Stimulated activated CD8-positive, alpha-beta memory T cell treated with anti-CD3 and anti-CD28 coated beads, Interleukin-4, amount 100 ng/mL, for 48 hours (primary cell): ENCODE data around the gene ZCCHC24.

Source experiments
- DNase-seq: peaks from one replicate; pipeline ENCODE4 v3.0.0-alpha.2; 2020

The ZCCHC24 gene

DNA sequence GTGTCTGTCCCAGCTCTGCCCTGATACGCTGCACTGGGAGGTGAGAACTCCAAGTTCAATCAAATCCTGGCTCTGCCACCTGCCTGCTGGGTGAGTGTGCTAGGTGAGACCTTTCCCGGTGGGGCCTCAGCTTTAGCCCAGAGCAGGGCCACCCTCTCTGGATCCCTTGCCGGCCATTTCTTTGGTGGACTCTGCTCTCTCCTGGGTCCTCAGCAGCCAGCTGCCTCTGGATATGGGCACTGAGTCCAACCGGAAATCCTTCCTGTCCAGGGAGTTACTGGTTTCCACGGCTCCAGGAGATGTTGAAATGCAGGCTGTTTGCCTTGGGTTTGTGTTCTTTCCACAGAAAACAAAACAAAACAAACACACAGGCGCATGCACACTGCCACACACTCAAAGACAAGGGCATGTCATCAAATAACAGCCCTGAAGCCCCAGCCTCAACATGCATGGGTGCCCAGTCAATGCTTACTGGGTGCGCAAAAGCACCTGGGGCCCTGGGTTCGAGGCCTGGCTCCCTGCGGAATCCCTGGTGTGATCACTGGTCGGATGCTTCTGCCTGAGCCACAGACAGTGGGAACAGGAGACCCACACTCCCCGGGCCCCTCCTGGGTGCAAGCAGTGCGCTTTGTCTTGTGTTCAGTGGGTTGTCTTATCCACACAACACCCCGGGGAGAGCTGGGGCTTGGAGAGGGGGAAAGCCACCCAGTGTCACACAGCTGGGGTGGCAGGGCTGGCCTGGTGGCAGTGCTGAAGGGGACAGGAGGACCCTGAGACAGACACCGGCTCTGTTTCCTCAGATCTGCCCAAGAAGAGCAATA lies 65.1 kb downstream of the ZCCHC24 start:
- DNase-seq = no peak

GRCh38 chr10:79379512-79380124 lies 65.8 kb downstream of the ZCCHC24 start:
- DNase-seq = no peak

DNA sequence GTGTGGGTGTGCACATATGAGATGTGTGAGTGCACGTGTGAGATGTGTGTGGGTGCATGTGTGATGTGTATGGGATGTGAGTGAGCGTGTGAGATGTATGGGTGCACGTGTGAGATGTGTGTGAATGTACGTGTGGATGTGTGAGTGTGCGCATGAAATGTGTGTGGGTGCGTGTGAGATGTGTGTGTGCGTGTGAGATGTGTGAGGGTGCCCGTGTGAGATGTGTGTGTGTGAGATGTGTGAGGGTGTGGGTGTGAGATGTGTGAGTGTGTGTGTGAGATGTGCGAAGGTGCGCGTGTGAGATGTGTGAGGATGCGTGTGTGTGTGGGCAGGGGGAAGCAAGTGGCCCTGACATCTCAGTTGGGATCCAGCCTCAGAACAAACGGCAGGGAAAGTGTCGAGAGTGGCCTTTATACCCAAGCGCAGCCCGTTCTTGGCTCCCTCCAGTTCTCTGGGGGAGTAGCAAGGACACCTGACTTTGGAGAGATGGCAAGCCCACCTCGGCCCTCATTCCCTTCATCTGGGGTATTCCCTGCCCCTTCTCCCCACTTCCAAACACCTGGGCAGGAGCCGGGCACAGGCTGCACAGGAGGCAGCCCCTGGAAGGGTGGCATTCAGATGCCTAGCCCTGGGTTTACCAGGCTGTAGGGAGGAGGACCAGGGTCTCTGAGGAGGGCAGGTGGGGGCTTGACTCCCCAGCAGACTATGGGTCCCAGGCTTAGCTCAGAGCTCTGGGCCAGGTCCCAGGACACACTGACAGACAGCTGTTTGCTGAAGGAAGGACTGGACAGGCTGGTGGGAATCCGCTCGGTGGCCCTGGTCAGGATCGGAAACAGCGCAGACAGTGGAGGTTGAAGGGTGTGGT lies 66.5 kb downstream of the ZCCHC24 start:
- no peak for DNase-seq

DNA sequence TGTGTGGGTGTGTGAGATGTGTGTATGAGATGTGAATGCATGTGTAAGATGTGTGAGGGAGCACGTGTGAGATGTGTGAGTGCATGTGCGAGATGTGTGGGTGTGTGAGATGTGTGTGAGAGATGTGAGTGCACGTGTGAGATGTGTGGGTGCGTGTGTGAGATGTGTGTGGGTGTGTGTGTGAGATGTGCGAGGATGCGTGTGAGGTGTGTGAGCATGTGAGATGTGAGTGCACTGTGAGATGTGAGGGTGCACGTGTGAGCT lies 67.1 kb downstream of the ZCCHC24 start:
- no peak for DNase-seq

DNA sequence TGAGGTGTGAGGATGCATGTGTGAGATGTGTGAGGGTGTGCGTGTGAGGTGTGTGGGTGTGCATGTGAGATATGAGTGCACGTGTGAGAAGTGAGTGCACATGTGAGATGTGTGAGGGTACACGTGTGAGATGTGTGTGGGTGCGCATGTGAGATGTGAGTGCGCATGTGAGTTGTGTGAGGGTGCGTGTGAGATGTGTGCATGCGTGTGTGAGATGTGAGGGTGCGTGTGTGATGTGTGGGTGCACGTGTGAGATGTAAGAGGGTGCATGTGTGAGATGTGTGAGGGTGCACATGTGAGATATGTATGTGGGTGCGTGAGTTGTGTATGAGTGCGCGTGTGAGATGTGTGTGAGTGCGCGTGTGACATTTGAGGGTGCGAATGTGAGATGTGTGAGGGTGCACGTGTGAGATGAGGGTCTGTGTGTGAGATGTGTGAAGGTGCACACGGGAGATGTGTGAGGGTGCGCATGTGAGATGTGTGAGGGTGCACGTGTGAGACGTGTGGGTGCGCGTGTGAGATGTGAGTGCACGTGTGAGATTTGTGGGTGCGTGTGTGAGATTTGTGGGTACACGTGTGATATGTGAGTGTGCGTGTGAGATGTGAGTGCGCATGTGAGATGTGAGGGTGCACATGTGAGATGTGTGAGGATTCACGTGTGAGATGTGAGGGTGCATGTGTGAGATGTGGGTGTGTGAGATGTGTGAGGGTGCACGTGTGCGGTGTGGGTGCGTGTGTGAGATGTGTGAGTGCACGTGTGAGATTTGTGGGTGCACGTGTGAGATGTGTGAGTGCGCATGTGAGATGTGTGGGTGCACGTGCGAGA lies 67.7 kb downstream of the ZCCHC24 start:
- DNase-seq = no peak

DNA sequence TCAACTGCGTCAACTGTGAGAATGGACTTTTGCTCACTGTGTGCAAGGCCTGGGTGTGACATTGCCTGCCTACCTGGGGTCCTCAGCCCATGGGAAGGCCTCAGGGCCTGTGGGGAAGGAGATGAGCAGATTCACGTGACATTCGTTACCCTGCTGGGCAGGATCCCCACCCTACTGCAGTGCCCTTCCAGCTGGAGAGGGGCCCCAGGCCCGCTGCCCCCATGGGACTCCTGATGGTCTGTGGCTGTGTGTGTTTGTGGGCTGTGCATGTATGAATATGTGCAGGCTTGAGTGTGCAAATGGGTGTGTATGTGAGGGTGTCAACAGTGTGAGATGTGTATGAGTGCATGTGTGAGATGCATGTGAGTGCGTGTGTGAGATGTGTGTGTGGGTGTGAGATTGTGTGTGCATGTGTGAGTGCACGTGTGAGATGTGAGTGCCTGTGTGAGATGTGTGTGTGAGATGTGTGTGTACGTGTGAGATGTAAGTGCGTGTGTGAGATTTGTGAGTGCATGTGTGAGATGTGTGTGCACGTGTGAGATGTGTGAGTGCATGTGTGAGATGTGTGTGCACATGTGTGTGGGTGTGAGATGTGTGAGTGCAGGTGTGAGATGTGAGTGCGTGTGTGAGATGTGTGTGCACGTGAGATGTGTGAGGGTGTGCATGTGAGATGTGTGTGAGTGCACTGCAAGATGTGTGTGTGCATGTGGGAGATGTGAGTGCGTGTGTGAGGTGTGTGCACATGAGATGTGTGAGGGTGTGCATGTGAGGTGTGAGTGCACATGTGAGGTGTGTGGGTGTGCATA lies 68.5 kb downstream of the ZCCHC24 start:
- DNase-seq = no peak

GRCh38 chr10:79376078-79376628 lies 69.3 kb downstream of the ZCCHC24 start:
- no peak for DNase-seq

DNA sequence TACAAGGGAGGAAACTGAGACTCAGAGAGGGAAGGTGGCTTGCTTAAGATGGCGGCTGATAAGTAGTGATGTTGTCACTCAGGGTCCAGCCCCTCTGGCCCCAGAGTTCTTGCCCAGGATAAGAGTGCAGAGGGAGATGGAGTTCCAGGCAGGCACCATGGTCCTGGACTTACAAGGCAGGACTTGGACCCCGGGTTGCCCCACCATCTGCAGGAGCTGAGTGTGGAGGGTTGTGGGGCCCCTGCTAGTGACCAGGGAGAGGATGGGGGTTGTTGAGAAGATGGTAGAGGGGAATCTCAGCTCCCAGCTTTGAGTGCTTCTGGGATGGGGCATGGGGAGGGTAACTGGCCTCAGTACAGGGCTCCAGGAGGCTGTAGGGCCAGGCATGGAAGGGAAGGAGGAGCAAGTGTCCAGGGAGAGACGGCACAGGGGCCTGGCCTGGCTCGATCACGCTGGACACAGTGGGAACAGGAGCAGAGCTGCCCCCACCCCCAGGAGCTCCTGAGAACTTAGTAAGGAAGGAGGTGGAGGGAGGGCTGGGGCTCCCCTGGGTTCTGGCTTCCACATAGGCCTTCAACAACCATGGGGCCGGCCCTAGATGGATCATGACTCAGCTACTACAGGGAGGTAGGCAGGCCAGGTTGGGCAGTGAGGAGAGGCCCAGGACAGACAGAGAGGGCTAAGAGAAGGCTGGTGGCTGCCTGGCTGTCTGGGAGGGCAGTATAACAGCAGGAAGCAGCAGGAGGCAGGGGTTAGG lies 69.9 kb downstream of the ZCCHC24 start:
- DNase-seq = no peak

DNA sequence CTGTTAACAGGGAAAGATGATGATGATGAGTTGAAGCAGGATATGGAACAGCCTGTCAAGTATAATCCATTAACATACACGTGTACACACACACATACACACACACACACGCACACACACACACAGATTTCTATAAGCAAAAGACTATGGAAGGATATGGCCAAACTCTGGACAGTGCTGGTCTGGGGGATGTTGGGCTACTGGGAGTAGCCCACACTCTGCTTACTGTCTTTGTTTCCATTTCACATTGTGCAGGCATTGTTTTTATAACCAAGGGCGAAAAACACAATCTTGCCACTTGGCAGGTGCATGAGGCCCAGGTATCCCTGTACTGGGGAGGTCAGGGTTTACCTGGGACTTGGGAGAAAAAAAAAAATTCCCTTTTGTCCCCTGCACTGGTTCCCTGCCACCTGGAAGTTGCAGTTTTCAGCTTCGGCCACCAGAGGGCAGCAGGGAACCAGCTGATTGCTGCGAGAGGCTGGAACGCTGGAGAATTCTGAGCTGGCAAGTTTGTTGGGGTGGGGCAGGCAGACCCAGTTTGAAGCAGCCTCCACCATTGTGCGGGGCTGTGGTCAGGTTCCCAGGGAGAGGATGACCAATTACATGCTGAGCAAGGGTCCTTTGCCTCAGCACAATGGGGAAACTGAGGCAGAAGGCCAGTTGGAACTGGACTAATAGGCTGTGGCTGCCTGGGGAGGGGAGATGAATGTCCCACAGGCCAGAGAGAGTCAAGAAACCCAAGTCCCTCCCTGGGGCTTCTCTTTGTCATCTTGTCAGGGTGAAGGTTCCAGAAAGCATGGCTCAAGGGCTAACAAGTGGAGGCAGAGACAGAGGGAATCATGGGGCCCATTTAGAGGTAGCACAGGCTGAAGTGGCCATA lies 70.9 kb downstream of the ZCCHC24 start:
- DNase-seq = peak; percentile 88

DNA sequence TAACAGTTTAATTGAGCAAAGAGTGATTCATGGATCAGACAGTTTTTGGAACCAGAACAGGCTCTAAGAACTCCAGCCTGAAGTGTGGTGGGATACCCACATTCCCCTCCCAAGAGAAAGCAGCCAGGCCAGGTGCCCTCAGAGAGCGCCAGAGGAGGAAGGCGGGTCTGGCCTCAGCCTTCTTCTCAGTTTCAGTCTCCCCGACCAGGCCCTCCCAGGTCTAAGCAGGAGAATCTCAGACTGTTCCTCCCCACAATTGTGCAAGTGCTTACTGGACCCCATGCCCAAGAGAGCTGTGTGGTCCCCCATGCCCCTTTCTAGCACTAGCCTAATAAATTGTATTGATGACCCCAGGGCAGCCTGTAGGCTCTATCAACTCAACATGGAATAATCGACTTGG lies 72.6 kb downstream of the ZCCHC24 start:
- DNase-seq = no peak

- no peak for DNase-seq
Observed at GRCh38 chr10:79367426-79368189, 77.8 kb downstream of the ZCCHC24 start.

- DNase-seq = no peak
Observed at GRCh38 chr10:79361726-79362397, 83.6 kb downstream of the ZCCHC24 start.

DNA sequence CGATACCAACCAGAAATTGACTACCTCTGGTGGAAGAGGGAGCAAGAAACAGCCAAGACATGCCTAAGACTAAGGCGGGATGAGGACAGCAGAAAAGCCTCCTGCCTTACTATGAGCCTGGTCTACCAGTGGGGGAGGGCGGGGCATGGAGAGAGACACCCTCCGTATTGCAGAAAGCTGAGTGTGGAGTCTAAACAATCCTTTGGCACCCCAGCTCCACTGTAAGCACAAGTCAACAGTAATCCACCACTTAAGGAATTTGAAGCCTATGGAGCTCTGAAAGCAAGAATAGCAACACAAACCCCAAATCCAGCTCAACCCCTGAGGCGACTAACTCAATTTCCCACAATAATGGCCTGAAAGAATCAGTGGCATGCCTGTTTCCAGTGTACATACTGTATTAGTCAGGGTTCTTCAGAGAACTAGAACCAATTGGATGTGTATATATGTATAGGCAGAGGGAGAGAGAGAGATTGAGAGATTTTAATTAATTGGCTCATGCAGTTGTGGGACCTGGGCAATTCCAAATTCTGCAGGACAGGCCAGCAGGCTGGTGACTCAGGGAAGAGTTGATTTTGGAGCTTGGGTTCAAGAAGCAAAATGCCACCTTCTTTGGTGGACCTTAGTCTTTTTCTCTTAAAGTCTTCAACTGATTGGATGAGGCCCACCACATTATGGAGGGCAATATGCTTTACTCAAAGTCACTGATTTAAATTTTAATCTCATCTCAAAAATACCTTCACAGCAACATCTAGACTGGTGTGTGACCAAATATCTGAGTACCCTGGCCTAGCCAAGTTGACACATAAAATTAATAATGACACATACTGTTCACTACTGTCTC lies 84.7 kb downstream of the ZCCHC24 start:
- no peak for DNase-seq

DNA sequence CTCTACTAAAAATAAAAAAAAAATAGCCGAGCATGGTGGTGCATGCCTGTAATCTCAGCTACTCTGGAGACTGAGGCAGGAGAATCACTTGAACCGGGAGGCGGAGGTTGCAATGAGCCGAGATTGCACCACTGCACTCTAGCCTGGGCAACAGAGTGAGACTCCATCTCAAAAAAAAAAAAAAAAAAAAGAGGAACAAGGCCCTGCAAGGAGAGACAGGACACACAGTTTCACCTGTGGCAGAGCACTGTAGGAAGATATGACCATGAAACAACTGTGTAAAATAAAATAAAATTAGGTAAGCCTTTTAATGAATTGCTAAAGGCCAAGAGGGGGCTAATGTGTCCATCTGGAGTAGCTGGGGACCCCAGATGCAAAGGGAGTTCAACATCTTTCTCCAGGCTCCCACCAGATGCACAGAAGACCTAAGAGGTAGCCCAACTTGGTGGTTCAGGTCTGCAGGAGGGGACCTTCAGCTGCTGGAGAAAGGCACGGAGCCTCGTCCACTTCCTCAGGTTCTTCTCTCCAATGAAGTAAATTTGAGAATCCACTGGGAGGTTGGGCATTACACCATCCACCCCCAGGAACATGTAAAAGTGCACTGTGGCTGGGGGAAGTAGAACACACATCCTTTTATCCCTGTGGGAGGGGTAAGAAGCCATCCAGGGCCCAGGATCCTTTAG lies 85.5 kb downstream of the ZCCHC24 start:
- no peak for DNase-seq

- DNase-seq = peak; percentile 17
Observed at GRCh38 chr10:79358811-79359210, 86.6 kb downstream of the ZCCHC24 start.

DNA sequence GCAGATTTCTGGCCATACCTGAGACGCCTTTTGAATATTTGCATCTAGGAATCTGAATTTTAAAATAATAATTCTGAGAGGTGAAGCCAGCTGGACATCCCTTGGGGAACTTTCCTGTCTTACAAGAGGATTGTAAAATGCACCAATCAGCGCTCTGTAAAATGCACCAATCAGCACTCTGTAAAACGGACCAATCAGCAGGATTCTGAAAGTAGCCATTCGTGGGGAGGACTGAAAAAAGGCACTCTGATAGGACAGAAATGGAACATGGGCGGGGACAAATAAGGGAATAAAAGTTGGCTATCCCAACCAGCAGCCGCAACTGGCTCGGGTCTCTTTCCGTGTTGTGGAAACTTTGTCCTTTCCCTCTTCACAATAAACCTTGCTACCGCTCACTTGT lies 88.2 kb downstream of the ZCCHC24 start:
- DNase-seq = no peak

DNA sequence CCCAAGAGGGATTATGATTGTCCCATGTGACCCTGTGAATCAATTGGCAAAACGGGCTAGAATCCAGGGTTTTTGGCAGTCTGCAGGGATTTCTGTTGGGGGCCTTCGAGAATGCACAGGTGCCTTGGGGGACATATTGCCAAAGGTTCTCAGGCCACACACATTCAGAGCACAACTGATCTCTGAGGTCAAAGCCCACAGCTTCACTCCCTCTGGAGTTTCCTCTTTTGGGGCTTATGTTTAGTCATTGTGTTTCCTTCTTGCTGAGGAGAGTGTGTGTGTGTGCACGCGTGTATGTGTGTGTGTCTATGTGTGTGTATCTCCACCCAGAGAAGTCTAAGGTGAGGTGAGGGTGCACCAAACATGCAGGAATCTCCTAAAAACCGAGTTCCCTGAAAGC lies 89.3 kb downstream of the ZCCHC24 start:
- no peak for DNase-seq
